GM12891 (cell line): ENCODE results near the gene NUB1.

Source experiments
- POLR2A ChIP-seq: IDR thresholded peaks from 2 replicates; pipeline ENCODE4 v1.6.1; 2011; ENCODE audit warnings: low read depth, low read length, control low read depth
- TAF1 ChIP-seq: IDR thresholded peaks from 2 replicates; pipeline ENCODE4 v1.6.1; 2011; ENCODE audit warnings: low read depth, low read length, control low read depth

DNA sequence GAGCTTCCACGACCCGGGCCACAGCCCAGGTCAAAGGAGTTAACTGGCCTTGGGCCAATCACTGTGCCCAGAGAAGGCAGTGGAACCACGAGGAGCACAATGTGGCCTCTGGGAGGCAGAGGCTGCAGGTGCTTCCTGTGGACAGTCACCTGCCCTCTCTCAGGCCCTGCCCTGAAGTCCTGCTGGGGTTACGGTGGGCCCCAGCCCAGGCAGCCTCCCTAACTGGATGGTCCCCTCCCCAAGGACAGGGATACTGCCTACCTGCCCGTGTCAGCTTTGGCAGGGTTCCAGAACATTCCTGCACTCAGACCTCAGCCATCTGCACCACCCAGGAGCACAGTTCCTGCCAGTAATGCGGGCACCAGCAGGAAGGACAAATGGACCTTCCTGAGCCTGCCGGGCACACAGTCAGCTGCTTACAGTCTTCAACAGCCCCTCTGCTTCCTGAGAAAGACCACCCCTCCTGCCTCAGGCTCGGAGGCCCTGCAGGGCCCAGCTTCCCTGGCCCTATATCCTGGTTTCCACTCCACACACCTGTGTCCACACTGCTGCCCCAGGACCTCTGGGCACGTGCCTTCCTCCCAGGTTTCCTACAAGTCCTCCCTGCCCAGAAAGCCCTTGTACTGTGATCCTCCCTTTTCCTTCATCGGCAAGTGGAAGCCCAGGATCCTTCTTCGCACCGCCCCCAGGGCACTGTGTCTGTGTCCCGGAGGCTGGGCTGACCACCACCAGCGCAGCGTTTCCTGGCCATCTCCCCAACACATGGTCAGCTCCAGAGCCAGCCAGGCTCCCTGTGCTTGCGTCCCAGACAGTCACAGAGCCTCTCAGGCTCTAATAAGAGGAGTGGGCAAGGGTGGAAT, 44.9 kb downstream of the NUB1 start:
- TF ChIP-seq TAF1 (no peak), POLR2A (no peak)
